Coronary artery (tissue), 2 donors: Measurements from ENCODE around the gene IGFBP7.
"Not testable (repeated sequence)": the region's sequence is repeated elsewhere in the genome, so short reads cannot be mapped to it uniquely, and the experiment has no call there.

Experiments
- DNase-seq: peaks from one replicate; pipeline ENCODE4 v3.0.0-alpha.2; 2017; ENCODE audit warnings: low spot score
- H3K27ac ChIP-seq, 2 donors: fragments of 200-600 bp; sonication (generic); one replicate each; pipeline ENCODE4 v1.5.1; 2016 to 2019
- H3K4me3 ChIP-seq: fragments of 200-600 bp; sonication (generic); 2 replicates; pipeline ENCODE4 v1.5.1; 2016; ENCODE audit warnings: mild to moderate bottlenecking, moderate library complexity
- CTCF ChIP-seq: fragments of 200-600 bp; sonication (generic); IDR thresholded peaks from one replicate; pipeline ENCODE4 v1.5.1; 2019; ENCODE audit warnings: antibody characterized with exemption

The IGFBP7 gene

GRCh38 chr4:57064811-57065711, 45.1 kb downstream of the IGFBP7 start:
- Histone ChIP-seq H3K4me3 (peak overlapping the region; percentile 15), H3K27ac (peak overlapping the region; percentile 81 to 87)
- DNase-seq: peak; percentile 86
- TF ChIP-seq CTCF: no peak

DNA sequence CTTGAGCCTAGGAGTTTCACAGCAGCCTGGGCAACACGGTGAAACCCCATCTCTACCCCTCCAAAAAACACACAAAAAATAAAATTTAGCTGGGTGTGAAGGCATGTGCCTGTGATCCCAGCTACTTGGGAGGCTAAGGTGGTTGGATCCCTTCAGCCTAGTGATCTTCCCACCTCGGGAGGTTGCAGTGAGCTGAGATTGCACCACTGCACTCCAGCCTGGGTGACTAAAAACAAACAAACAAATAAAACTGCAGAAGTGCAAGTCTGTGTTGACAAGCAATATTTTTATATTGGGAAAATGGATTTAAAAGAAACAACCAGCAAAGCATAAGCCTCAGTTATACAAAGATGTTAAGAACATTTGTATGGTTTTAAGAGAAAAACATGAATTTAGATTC, 46.1 kb downstream of the IGFBP7 start:
- peak overlapping the region; percentile 81 to 87 for H3K27ac ChIP-seq
- TF ChIP-seq CTCF: no peak
- no peak for DNase-seq
- peak overlapping the region; percentile 15 for H3K4me3 ChIP-seq

DNA sequence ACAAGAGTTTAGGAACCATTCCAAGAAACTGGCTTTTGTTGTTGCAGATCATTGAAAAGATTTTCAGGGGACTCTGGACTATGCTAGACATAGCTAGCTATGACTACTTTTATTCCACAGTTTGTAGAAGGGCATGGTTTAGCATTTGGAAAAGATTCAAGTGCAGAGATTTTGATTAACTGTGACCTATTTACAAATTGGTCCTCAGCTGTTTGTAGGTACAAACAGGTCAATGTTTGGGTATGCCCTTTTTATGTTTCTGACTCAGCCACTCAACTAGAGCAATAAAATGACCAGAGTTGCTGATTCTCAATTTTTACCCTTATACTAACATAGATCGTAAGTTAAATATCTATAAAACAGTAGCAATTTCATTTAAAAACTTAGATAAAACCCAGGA, 46.7 kb downstream of the IGFBP7 start:
- Histone ChIP-seq H3K4me3 (no peak overlapping the region), H3K27ac (peak overlapping the region; percentile 81 to 82)
- no peak for TF ChIP-seq CTCF
- DNase-seq: no peak

- peak overlapping the region; percentile 81 to 82 for H3K27ac ChIP-seq
- H3K4me3 ChIP-seq: peak overlapping the region; percentile 31
- no peak for DNase-seq
- no peak for TF ChIP-seq CTCF
Observed at GRCh38 chr4:57061395-57061794, 48.8 kb downstream of the IGFBP7 start.

DNA sequence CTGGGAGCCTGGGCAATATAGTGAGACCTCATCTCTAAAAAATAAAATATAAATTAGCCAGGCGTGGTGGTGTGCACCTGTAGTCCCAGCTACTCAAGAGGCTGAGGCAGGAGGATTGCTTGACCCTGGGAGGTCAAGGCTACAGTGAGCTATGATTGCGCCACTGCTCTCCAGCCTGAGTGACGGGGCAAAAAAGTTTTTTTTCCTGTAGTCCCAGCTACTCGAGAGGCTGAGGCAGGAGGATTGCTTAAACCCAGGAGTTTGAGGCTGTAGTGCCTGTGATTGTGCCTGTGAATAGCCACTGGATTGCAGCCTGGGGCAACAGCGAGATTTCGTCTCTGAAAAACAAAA, 49.5 kb downstream of the IGFBP7 start:
- not testable (repeated sequence) for DNase-seq, H3K4me3 ChIP-seq
- H3K27ac ChIP-seq: peak overlapping the region; percentile 81 to 82

GRCh38 chr4:57059890-57060716, 50.1 kb downstream of the IGFBP7 start:
- Histone ChIP-seq H3K27ac (peak overlapping the region; percentile 81 to 82), H3K4me3 (no peak overlapping the region)
- no peak for TF ChIP-seq CTCF
- DNase-seq: no peak

GRCh38 chr4:57055886-57056285, 54.3 kb downstream of the IGFBP7 start:
- Histone ChIP-seq H3K27ac (peak overlapping the region; percentile 66 to 87), H3K4me3 (peak overlapping the region; percentile 47)
- no peak for TF ChIP-seq CTCF
- DNase-seq: no peak
